ENCODE measurements around the gene RBMS3.

RBMS3 gene

GRCh38 chr3:29679944-29680343 is 399.1 kb downstream of the RBMS3 start:
- no peak for DNase-seq (ENCODE audit: low read depth)

- peak; percentile 82 for DNase-seq (ENCODE audit: low read depth)
Observed at GRCh38 chr3:29683018-29683993, 402.4 kb downstream of the RBMS3 start.

GRCh38 chr3:29686889-29687592 is 406.2 kb downstream of the RBMS3 start:
- DNase-seq (ENCODE audit: low read depth), result peak; percentile 91

- DNase-seq (ENCODE audit: low read depth), result no peak
Observed at GRCh38 chr3:29690686-29691353, 409.9 kb downstream of the RBMS3 start.

GRCh38 chr3:29693863-29694262 is 413.0 kb downstream of the RBMS3 start:
- DNase-seq (ENCODE audit: low read depth), result peak; percentile 98

GRCh38 chr3:29694331-29694730 is 413.5 kb downstream of the RBMS3 start:
- no peak for DNase-seq (ENCODE audit: low read depth)

GRCh38 chr3:29694783-29695182 is 413.9 kb downstream of the RBMS3 start:
- DNase-seq (ENCODE audit: low read depth), result peak; percentile 97

GRCh38 chr3:29695201-29695600 is 414.3 kb downstream of the RBMS3 start:
- DNase-seq (ENCODE audit: low read depth), result peak; percentile 39

GRCh38 chr3:29695643-29696198 is 414.9 kb downstream of the RBMS3 start:
- peak; percentile 97 for DNase-seq (ENCODE audit: low read depth)

- DNase-seq (ENCODE audit: low read depth), result peak; percentile 30
Observed at GRCh38 chr3:29696311-29696710, 415.4 kb downstream of the RBMS3 start.

- DNase-seq (ENCODE audit: low read depth), result peak; percentile 60
Observed at GRCh38 chr3:29697989-29698388, 417.1 kb downstream of the RBMS3 start.

- no peak for DNase-seq (ENCODE audit: low read depth)
Observed at GRCh38 chr3:29700256-29700655, 419.4 kb downstream of the RBMS3 start.

GRCh38 chr3:29701326-29701983 is 420.6 kb downstream of the RBMS3 start:
- DNase-seq (ENCODE audit: low read depth), result no peak

- no peak for DNase-seq (ENCODE audit: low read depth)
Observed at GRCh38 chr3:29705906-29706844, 425.3 kb downstream of the RBMS3 start.

GRCh38 chr3:29708884-29709283 is 428.0 kb downstream of the RBMS3 start:
- no peak for DNase-seq (ENCODE audit: low read depth)

- DNase-seq (ENCODE audit: low read depth), result no peak
Observed at GRCh38 chr3:29711255-29711771, 430.4 kb downstream of the RBMS3 start.

GRCh38 chr3:29716213-29716612 is 435.3 kb downstream of the RBMS3 start:
- DNase-seq (ENCODE audit: low read depth), result no peak

GRCh38 chr3:29718661-29719065 is 437.8 kb downstream of the RBMS3 start:
- DNase-seq (ENCODE audit: low read depth), result peak; percentile 68

GRCh38 chr3:29720665-29721064 is 439.8 kb downstream of the RBMS3 start:
- DNase-seq (ENCODE audit: low read depth), result no peak

- peak; percentile 15 for DNase-seq (ENCODE audit: low read depth)
Observed at GRCh38 chr3:29721789-29722188, 440.9 kb downstream of the RBMS3 start.
